ENCODE data around the gene PTPRS. TPM values are rescaled to one million over a fixed set of nuclear protein-coding genes. Genes with fewer than 3 reads are reported as not detected.

PTPRS gene
- total RNA-seq, 1 donor from 2014 or later: 1,064 TPM

- Mint-ChIP-seq H3K36me3 (ENCODE audit: unreplicated experiment) (peaks cover 23% of the 10 kb centered on the region), H3K9me3 (ENCODE audit: unreplicated experiment) (peaks cover 16% of the 10 kb centered on the region), H3K4me3 (ENCODE audit: unreplicated experiment) (no peak overlapping the region), H3K27ac (ENCODE audit: unreplicated experiment) (no peak overlapping the region), H3K27me3 (ENCODE audit: unreplicated experiment) (peaks cover 11% of the 10 kb centered on the region), H3K4me1 (ENCODE audit: low read depth, unreplicated experiment) (no peaks in the 10 kb centered on the region)
- no peak for DNase-seq
- no peak for TF ChIP-seq CTCF (IDR thresholded peaks at IDR 0.05; ENCODE audit: partially characterized antibody, unreplicated experiment)
Measured at GRCh38 chr19:5380215-5380919, 39.8 kb upstream of the PTPRS start.

- Mint-ChIP-seq H3K27ac (ENCODE audit: unreplicated experiment) (no peak overlapping the region), H3K27me3 (ENCODE audit: unreplicated experiment) (peaks cover 10% of the 10 kb centered on the region), H3K9me3 (ENCODE audit: unreplicated experiment) (peaks cover 5% of the 10 kb centered on the region), H3K36me3 (ENCODE audit: unreplicated experiment) (peaks cover 12% of the 10 kb centered on the region), H3K4me1 (ENCODE audit: low read depth, unreplicated experiment) (no peaks in the 10 kb centered on the region), H3K4me3 (ENCODE audit: unreplicated experiment) (no peak overlapping the region)
- no peak for TF ChIP-seq CTCF (IDR thresholded peaks at IDR 0.05; ENCODE audit: partially characterized antibody, unreplicated experiment)
- DNase-seq: no peak
Measured at GRCh38 chr19:5376928-5377327, 36.3 kb upstream of the PTPRS start.

GRCh38 chr19:5372572-5373200 lies 32.1 kb upstream of the PTPRS start:
- no peak for TF ChIP-seq CTCF (IDR thresholded peaks at IDR 0.05; ENCODE audit: partially characterized antibody, unreplicated experiment)
- Mint-ChIP-seq H3K4me1 (ENCODE audit: low read depth, unreplicated experiment) (no peaks in the 10 kb centered on the region), H3K27ac (ENCODE audit: unreplicated experiment) (no peak overlapping the region), H3K4me3 (ENCODE audit: unreplicated experiment) (no peak overlapping the region), H3K36me3 (ENCODE audit: unreplicated experiment) (peaks cover 4% of the 10 kb centered on the region), H3K27me3 (ENCODE audit: unreplicated experiment) (peaks cover 10% of the 10 kb centered on the region), H3K9me3 (ENCODE audit: unreplicated experiment) (peaks cover 2% of the 10 kb centered on the region)
- DNase-seq: no peak

GRCh38 chr19:5369962-5370367 lies 29.4 kb upstream of the PTPRS start:
- no peak overlapping the region for H3K27ac Mint-ChIP-seq (ENCODE audit: unreplicated experiment)
- peaks cover 2% of the 10 kb centered on the region for H3K9me3 Mint-ChIP-seq (ENCODE audit: unreplicated experiment)
- DNase-seq: peak; percentile 90
- H3K27me3 Mint-ChIP-seq (ENCODE audit: unreplicated experiment): peaks cover 4% of the 10 kb centered on the region
- peak; percentile 74 for TF ChIP-seq CTCF (IDR thresholded peaks at IDR 0.05; ENCODE audit: partially characterized antibody, unreplicated experiment)
- H3K4me1 Mint-ChIP-seq (ENCODE audit: low read depth, unreplicated experiment): no peaks in the 10 kb centered on the region
- no peak overlapping the region for H3K4me3 Mint-ChIP-seq (ENCODE audit: unreplicated experiment)
- H3K36me3 Mint-ChIP-seq (ENCODE audit: unreplicated experiment): peaks cover 4% of the 10 kb centered on the region

- no peak for DNase-seq
- H3K4me1 Mint-ChIP-seq (ENCODE audit: low read depth, unreplicated experiment): peaks cover 3% of the 10 kb centered on the region
Measured at GRCh38 chr19:5369304-5369703, 28.7 kb upstream of the PTPRS start.

More at GRCh38 chr19:5369304-5369703, 28.7 kb upstream of the PTPRS start:
- Mint-ChIP-seq H3K27ac (ENCODE audit: unreplicated experiment) (no peak overlapping the region), H3K9me3 (ENCODE audit: unreplicated experiment) (peaks cover 2% of the 10 kb centered on the region), H3K4me3 (ENCODE audit: unreplicated experiment) (no peak overlapping the region), H3K27me3 (ENCODE audit: unreplicated experiment) (peaks cover 4% of the 10 kb centered on the region), H3K36me3 (ENCODE audit: unreplicated experiment) (peaks cover 4% of the 10 kb centered on the region)
- TF ChIP-seq CTCF (IDR thresholded peaks at IDR 0.05; ENCODE audit: partially characterized antibody, unreplicated experiment): no peak

Data from glutamatergic neuron (in vitro differentiated cells).